Epithelial cell of proximal tubule (primary cell): ENCODE results near the gene C16orf96. TPM values are rescaled to one million over a fixed set of nuclear protein-coding genes. Genes with fewer than 3 reads are reported as not detected.

Source experiments
- DNase-seq: peaks from one replicate; pipeline ENCODE4 v3.0.0-alpha.2; 2011; ENCODE audit warnings: low read depth
- H3K4me3 ChIP-seq: 2 replicates; pipeline ENCODE4 v1.5.1; 2011; ENCODE audit warnings: low read depth, mild to moderate bottlenecking, low read length
- CTCF ChIP-seq: conservative IDR thresholded peaks from 2 replicates; pipeline ENCODE4 v1.5.1; 2012; ENCODE audit warnings: low read depth, mild to moderate bottlenecking, low read length
- total RNA-seq: library from RNA; depleted of rRNA; stranded (reverse); fragments of >200 nt; gene quantifications from 2 replicates; pipeline ENCODE4 v1.2.3, GENCODE V29; 2015

C16orf96 gene
- total RNA-seq, 1 donor from 2014 or later, result not detected

DNA sequence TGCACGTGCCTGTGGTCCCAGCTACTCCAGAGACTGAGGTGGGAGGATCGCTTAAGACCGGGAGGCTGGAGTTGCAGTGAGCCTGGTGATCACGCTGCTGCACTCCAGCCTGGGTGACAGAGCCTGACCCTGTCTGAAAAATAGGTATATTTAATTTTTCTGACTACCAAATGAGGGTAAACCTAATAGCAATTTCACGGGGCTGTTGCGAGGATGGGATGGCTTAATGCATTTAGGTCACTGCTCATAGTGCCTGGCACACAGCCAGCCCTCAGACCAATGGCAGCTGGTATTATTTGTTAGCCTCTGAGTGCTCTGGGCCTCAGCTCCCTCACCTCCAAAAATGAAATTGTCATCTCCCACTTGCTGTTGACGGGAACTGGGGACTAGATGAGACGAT lies 11.7 kb upstream of the C16orf96 start:
- H3K4me3 ChIP-seq, result no peak overlapping the region
- no peak for TF ChIP-seq CTCF
- DNase-seq, result no peak

DNA sequence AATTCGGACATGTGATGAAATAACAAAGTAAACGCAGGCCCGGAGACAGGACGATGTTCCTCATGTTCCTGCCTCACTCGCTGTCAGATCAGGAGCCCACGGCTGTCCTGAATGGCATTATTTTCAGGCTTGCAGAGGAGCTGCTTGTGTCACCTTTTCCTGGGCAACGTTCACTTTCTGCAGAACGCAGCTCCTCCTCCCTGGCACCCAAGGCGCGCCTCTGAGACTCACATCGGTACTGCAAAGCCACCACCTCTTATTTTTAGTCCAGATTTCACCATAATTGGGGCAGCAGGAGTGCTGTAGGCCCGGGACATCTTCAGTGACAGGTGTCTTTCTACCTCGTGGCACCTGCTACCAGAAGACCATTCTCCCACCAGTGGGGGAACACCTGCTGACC lies 8.0 kb upstream of the C16orf96 start:
- DNase-seq, result no peak
- no peak for TF ChIP-seq CTCF
- H3K4me3 ChIP-seq, result no peak overlapping the region

- no peak for TF ChIP-seq CTCF
- no peak overlapping the region for H3K4me3 ChIP-seq
- no peak for DNase-seq
Observed at GRCh38 chr16:4550591-4550990, 5.5 kb upstream of the C16orf96 start.

DNA sequence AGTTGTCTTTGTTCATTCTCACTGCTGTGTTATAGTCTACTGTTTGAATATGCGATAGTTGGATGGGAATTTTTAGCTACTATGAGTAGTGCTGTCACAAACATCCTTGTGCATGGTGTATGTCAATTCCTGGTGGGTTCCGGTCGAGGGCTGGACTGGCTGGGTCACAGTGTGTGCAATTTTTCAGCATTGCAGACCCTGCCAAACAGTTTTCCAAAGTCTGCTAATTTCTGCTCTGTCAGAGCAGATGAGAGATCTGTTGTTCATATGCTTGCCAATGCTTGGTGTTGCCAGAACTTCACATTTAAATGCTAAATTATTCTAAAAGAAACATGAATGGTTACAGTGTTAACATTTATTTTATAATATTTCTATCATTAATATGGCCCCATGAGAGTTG lies 3.6 kb upstream of the C16orf96 start:
- DNase-seq, result no peak

GRCh38 chr16:4556580-4556979 lies 440 bp downstream of the C16orf96 start:
- TF ChIP-seq CTCF, result no peak
- no peak overlapping the region for H3K4me3 ChIP-seq
- no peak for DNase-seq

More for the DNA sequence above, 3.6 kb upstream of the C16orf96 start:
- TF ChIP-seq CTCF, result no peak
- no peak overlapping the region for H3K4me3 ChIP-seq

DNA sequence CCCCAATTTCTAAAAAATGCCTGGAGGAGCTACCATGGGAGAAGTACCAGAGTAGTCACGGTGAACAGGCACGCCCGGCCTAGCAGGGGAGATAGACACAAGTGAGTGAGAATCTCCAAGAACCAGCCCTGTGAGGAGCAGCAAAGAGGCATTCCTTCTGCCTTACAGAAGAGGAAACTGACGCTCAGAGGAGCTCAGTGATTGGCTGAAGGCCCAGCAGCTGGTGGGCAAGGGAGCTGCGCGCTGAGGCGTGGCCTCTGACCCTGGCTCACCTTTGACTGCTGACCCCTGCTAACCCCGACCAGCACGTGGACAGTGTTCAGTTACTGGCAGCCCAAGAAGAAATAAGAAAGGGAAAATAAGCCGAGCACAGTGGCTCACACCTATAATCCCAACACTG lies 1.8 kb downstream of the C16orf96 start:
- no peak for DNase-seq
- TF ChIP-seq CTCF, result no peak
- H3K4me3 ChIP-seq, result no peak overlapping the region

DNA sequence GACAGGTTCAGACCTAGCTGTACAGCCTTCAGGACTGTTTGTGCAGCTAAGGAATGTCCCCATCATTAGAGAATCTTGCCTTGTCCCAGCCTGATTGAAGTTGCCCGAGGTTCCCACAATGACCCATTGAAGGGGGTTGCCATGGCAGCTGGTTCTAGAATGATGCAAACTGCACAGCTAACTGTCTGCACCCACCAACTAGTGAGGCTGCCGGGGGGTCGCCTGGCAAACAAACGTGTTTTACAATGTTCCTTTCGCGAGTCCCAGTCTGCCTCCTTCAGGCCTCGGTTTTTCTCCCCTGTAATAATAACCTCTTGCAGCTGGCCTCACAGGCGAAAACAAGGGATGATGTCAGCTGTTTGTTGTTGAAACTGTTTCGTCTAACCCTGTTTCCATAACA lies 5.5 kb downstream of the C16orf96 start:
- no peak for TF ChIP-seq CTCF

More for the DNA sequence above, 5.5 kb downstream of the C16orf96 start:
- no peak overlapping the region for H3K4me3 ChIP-seq
- no peak for DNase-seq
